Skeletal muscle cell (primary cell): ENCODE results near the gene DNAH17.
A peak's percentile ranks its signal among the peaks of the same experiment; 100 is the strongest.

Experiments used
- DNase-seq: peaks from one replicate; pipeline ENCODE4 v3.0.0-alpha.2; 2010; ENCODE audit warnings: low read depth
- H3K4me3 ChIP-seq: 2 replicates; pipeline ENCODE4 v1.5.1; 2011; ENCODE audit warnings: low read depth, mild to moderate bottlenecking, control low read depth, low read length, moderate library complexity

Gene DNAH17

GRCh38 chr17:78555746-78556401 is 21.3 kb downstream of the DNAH17 start:
- no peak overlapping the region for H3K4me3 ChIP-seq
- DNase-seq, result no peak

- H3K4me3 ChIP-seq, result no peak overlapping the region
- DNase-seq, result no peak
Observed at GRCh38 chr17:78550464-78550863, 26.7 kb downstream of the DNAH17 start.

- H3K4me3 ChIP-seq, result no peak overlapping the region
- DNase-seq, result no peak
Observed at GRCh38 chr17:78548725-78549124, 28.5 kb downstream of the DNAH17 start.

- DNase-seq, result no peak
Observed at GRCh38 chr17:78547035-78547434, 30.2 kb downstream of the DNAH17 start.

GRCh38 chr17:78546476-78546875 is 30.7 kb downstream of the DNAH17 start:
- no peak for DNase-seq
- no peak overlapping the region for H3K4me3 ChIP-seq

More at GRCh38 chr17:78547035-78547434, 30.2 kb downstream of the DNAH17 start:
- H3K4me3 ChIP-seq, result no peak overlapping the region

GRCh38 chr17:78544881-78545755 is 32.1 kb downstream of the DNAH17 start:
- no peak overlapping the region for H3K4me3 ChIP-seq
- no peak for DNase-seq

GRCh38 chr17:78541488-78542206 is 35.5 kb downstream of the DNAH17 start:
- H3K4me3 ChIP-seq, result no peak overlapping the region
- DNase-seq, result no peak

- DNase-seq, result no peak
Observed at GRCh38 chr17:78539781-78540180, 37.4 kb downstream of the DNAH17 start.

GRCh38 chr17:78538033-78538776 is 39.0 kb downstream of the DNAH17 start:
- no peak overlapping the region for H3K4me3 ChIP-seq
- no peak for DNase-seq

More at GRCh38 chr17:78539781-78540180, 37.4 kb downstream of the DNAH17 start:
- H3K4me3 ChIP-seq, result no peak overlapping the region

- no peak overlapping the region for H3K4me3 ChIP-seq
- DNase-seq, result no peak
Observed at GRCh38 chr17:78537217-78537860, 39.9 kb downstream of the DNAH17 start.

- DNase-seq, result no peak
- no peak overlapping the region for H3K4me3 ChIP-seq
Observed at GRCh38 chr17:78535273-78536197, 41.7 kb downstream of the DNAH17 start.

- no peak overlapping the region for H3K4me3 ChIP-seq
Observed at GRCh38 chr17:78534492-78535272, 42.5 kb downstream of the DNAH17 start.

GRCh38 chr17:78532922-78533640 is 44.1 kb downstream of the DNAH17 start:
- peak; percentile 7 for DNase-seq
- H3K4me3 ChIP-seq, result no peak overlapping the region

More at GRCh38 chr17:78534492-78535272, 42.5 kb downstream of the DNAH17 start:
- DNase-seq, result no peak

- DNase-seq, result no peak
- no peak overlapping the region for H3K4me3 ChIP-seq
Observed at GRCh38 chr17:78532311-78532710, 44.9 kb downstream of the DNAH17 start.

GRCh38 chr17:78530675-78531074 is 46.5 kb downstream of the DNAH17 start:
- no peak for DNase-seq

GRCh38 chr17:78529871-78530670 is 47.1 kb downstream of the DNAH17 start:
- H3K4me3 ChIP-seq, result no peak overlapping the region
- no peak for DNase-seq

More at GRCh38 chr17:78530675-78531074, 46.5 kb downstream of the DNAH17 start:
- no peak overlapping the region for H3K4me3 ChIP-seq
